ENCODE results near the gene CELSR1.

CELSR1 gene

GRCh38 chr22:46368871-46369715, 168.3 kb downstream of the CELSR1 start:
- no peak overlapping the region for H3K27ac ChIP-seq (replicated peaks; ENCODE audit: low read length)
- H3K9ac ChIP-seq (ENCODE audit: low read depth, low read length, poor library complexity): peak overlapping the region; percentile 44
- H2BK12ac ChIP-seq (ENCODE audit: low read length): peak overlapping the region; percentile 58
- no CpG with 5 or more reads among the region's 31 CpGs for WGBS, 2 donors (ENCODE audit: extremely low coverage in 2 of 2, insufficient read length in 2 of 2, insufficient replicate concordance in 1 of 2)
- no peak for DNase-seq (ENCODE audit: low spot score)
- H3K9me3 ChIP-seq (replicated peaks in 1 of 2; ENCODE audit: control insufficient read depth in 2 of 2, insufficient read depth in 1 of 2, low read depth in 1 of 2, low read length in 2 of 2): no peaks in the 10 kb centered on the region
- no peak overlapping the region for H2BK120ac ChIP-seq (ENCODE audit: low read depth, low read length)
- no peak overlapping the region for H3K4ac ChIP-seq (ENCODE audit: low read length)
- H3K4me3 ChIP-seq (ENCODE audit: low read length in 2 of 2): no peak overlapping the region
- H3K18ac ChIP-seq (ENCODE audit: low read length): peak overlapping the region; percentile 90
- H4K8ac ChIP-seq (ENCODE audit: low read depth, low read length): peak overlapping the region; percentile 65
- H2AK5ac ChIP-seq (ENCODE audit: low read depth, low read length): peak overlapping the region; percentile 96
- H3K14ac ChIP-seq (ENCODE audit: low read length): peak overlapping the region; percentile 56
- H3K4me1 ChIP-seq (ENCODE audit: control insufficient read depth in 2 of 2, insufficient read depth in 1 of 2, low read depth in 1 of 2, low read length in 2 of 2): peaks cover 0 to 6% of the 10 kb centered on the region in 2 donors
- no peak overlapping the region for H2BK5ac ChIP-seq (ENCODE audit: low read length)
- peaks cover 0 to 2% (median 0%) of the 10 kb centered on the region in 3 experiments for H3K27me3 ChIP-seq (ENCODE audit: control insufficient read depth in 3 of 3, insufficient read depth in 3 of 3, low read depth in 1 of 3, low read length in 3 of 3)
- H4K91ac ChIP-seq (ENCODE audit: low read depth, low read length, poor library complexity): peak overlapping the region; percentile 53
- peak overlapping the region; percentile 67 for H2BK15ac ChIP-seq (ENCODE audit: low read length)
- peaks cover 2% of the 10 kb centered on the region for H3K79me1 ChIP-seq (ENCODE audit: low read depth, low read length)
- peaks cover 2 to 21% of the 10 kb centered on the region in 2 donors for H3K36me3 ChIP-seq (replicated peaks in 1 of 2; ENCODE audit: control insufficient read depth in 2 of 2, insufficient read depth in 2 of 2, low read length in 2 of 2)
- H2AFZ ChIP-seq (ENCODE audit: low read length): no peak overlapping the region
- H3K23ac ChIP-seq (ENCODE audit: low read depth, low read length, poor library complexity): peak overlapping the region; percentile 65
- H3K4me2 ChIP-seq (ENCODE audit: insufficient read depth, low read length, poor library complexity, severe bottlenecking): no peak overlapping the region

GRCh38 chr22:46368422-46368821, 169.0 kb downstream of the CELSR1 start:
- peak overlapping the region; percentile 63 for H2BK12ac ChIP-seq (ENCODE audit: low read length)
- no CpG with 5 or more reads among the region's 12 CpGs for WGBS, 2 donors (ENCODE audit: extremely low coverage in 2 of 2, insufficient read length in 2 of 2, insufficient replicate concordance in 1 of 2)

GRCh38 chr22:46367707-46368191, 169.7 kb downstream of the CELSR1 start:
- Histone ChIP-seq H3K9ac (ENCODE audit: low read depth, low read length, poor library complexity) (peak overlapping the region; percentile 44), H3K4me1 (ENCODE audit: control insufficient read depth in 2 of 2, insufficient read depth in 1 of 2, low read depth in 1 of 2, low read length in 2 of 2) (peaks cover 0 to 5% of the 10 kb centered on the region in 2 donors), H2BK5ac (ENCODE audit: low read length) (no peak overlapping the region), H2BK12ac (ENCODE audit: low read length) (peak overlapping the region; percentile 97), H3K4ac (ENCODE audit: low read length) (no peak overlapping the region), H3K36me3 (replicated peaks in 1 of 2; ENCODE audit: control insufficient read depth in 2 of 2, insufficient read depth in 2 of 2, low read length in 2 of 2) (peaks cover 2 to 27% of the 10 kb centered on the region in 2 donors), H2AFZ (ENCODE audit: low read length) (no peak overlapping the region), H3K9me3 (replicated peaks in 1 of 2; ENCODE audit: control insufficient read depth in 2 of 2, insufficient read depth in 1 of 2, low read depth in 1 of 2, low read length in 2 of 2) (no peaks in the 10 kb centered on the region), H3K14ac (ENCODE audit: low read length) (no peak overlapping the region), H2AK5ac (ENCODE audit: low read depth, low read length) (peak overlapping the region; percentile 96), H3K79me1 (ENCODE audit: low read depth, low read length) (peaks cover 2% of the 10 kb centered on the region), H3K23ac (ENCODE audit: low read depth, low read length, poor library complexity) (peak overlapping the region; percentile 3), H3K27ac (replicated peaks; ENCODE audit: low read length) (no peak overlapping the region), H2BK15ac (ENCODE audit: low read length) (peak overlapping the region; percentile 94), H3K18ac (ENCODE audit: low read length) (peak overlapping the region; percentile 90), H3K4me3 (ENCODE audit: low read length in 2 of 2) (no peak overlapping the region), H3K4me2 (ENCODE audit: insufficient read depth, low read length, poor library complexity, severe bottlenecking) (no peak overlapping the region), H4K91ac (ENCODE audit: low read depth, low read length, poor library complexity) (no peak overlapping the region), H3K27me3 (ENCODE audit: control insufficient read depth in 3 of 3, insufficient read depth in 3 of 3, low read depth in 1 of 3, low read length in 3 of 3) (peaks cover 0 to 2% (median 0%) of the 10 kb centered on the region in 3 experiments), H4K8ac (ENCODE audit: low read depth, low read length) (no peak overlapping the region), H2BK120ac (ENCODE audit: low read depth, low read length) (no peak overlapping the region)
- peak; percentile 48 for DNase-seq (ENCODE audit: low spot score)
- WGBS, 2 donors (ENCODE audit: extremely low coverage in 2 of 2, insufficient read length in 2 of 2, insufficient replicate concordance in 1 of 2): no CpG with 5 or more reads among the region's 19 CpGs

More at GRCh38 chr22:46368422-46368821, 169.0 kb downstream of the CELSR1 start:
- Histone ChIP-seq H3K14ac (ENCODE audit: low read length) (no peak overlapping the region), H3K79me1 (ENCODE audit: low read depth, low read length) (peaks cover 2% of the 10 kb centered on the region), H3K27me3 (ENCODE audit: control insufficient read depth in 3 of 3, insufficient read depth in 3 of 3, low read depth in 1 of 3, low read length in 3 of 3) (peaks cover 0 to 2% (median 0%) of the 10 kb centered on the region in 3 experiments), H4K91ac (ENCODE audit: low read depth, low read length, poor library complexity) (no peak overlapping the region), H2BK120ac (ENCODE audit: low read depth, low read length) (no peak overlapping the region), H3K9ac (ENCODE audit: low read depth, low read length, poor library complexity) (peak overlapping the region; percentile 44), H3K4ac (ENCODE audit: low read length) (no peak overlapping the region), H2AFZ (ENCODE audit: low read length) (no peak overlapping the region), H4K8ac (ENCODE audit: low read depth, low read length) (no peak overlapping the region), H2BK5ac (ENCODE audit: low read length) (no peak overlapping the region), H3K4me2 (ENCODE audit: insufficient read depth, low read length, poor library complexity, severe bottlenecking) (no peak overlapping the region), H3K4me1 (ENCODE audit: control insufficient read depth in 2 of 2, insufficient read depth in 1 of 2, low read depth in 1 of 2, low read length in 2 of 2) (peaks cover 0 to 6% of the 10 kb centered on the region in 2 donors), H3K18ac (ENCODE audit: low read length) (peak overlapping the region; percentile 76), H3K36me3 (replicated peaks in 1 of 2; ENCODE audit: control insufficient read depth in 2 of 2, insufficient read depth in 2 of 2, low read length in 2 of 2) (peaks cover 2 to 25% of the 10 kb centered on the region in 2 donors), H2AK5ac (ENCODE audit: low read depth, low read length) (peak overlapping the region; percentile 96), H3K23ac (ENCODE audit: low read depth, low read length, poor library complexity) (peak overlapping the region; percentile 31), H3K9me3 (replicated peaks in 1 of 2; ENCODE audit: control insufficient read depth in 2 of 2, insufficient read depth in 1 of 2, low read depth in 1 of 2, low read length in 2 of 2) (no peaks in the 10 kb centered on the region), H3K27ac (replicated peaks; ENCODE audit: low read length) (no peak overlapping the region), H3K4me3 (ENCODE audit: low read length in 2 of 2) (no peak overlapping the region), H2BK15ac (ENCODE audit: low read length) (peak overlapping the region; percentile 94)
- no peak for DNase-seq (ENCODE audit: low spot score)

All from neuronal stem cell (in vitro differentiated cells).